Measurements from ENCODE around the gene B4GALNT3. TPM values are rescaled to one million over a fixed set of nuclear protein-coding genes. Genes with fewer than 3 reads are reported as not detected.

The B4GALNT3 gene
- total and polyA plus RNA-seq, 2 of the 13 experiments (the other 11 are each of a cell fraction or from before 2014, with no cell fraction given), result 3.2 to 4.4 TPM

GRCh38 chr12:570921-571794, 111.4 kb downstream of the B4GALNT3 start (continued):
- no peak for TF ChIP-seq ZBTB10 (CRISPR knock-in tag; IDR thresholded peaks at IDR 0.05; ENCODE audit: borderline replicate concordance)
- no peak for TF ChIP-seq ISX (CRISPR knock-in tag; conservative IDR thresholded peaks at IDR 0.05)
- TF ChIP-seq ZNF576 (CRISPR knock-in tag; IDR thresholded peaks at IDR 0.05), result no peak
- 0 out of 2 replicates have a peak, but pooled peaks have one; percentile 11 for TF ChIP-seq GLI4 (CRISPR knock-in tag; IDR thresholded peaks at IDR 0.05; ENCODE audit: borderline replicate concordance)
- TF ChIP-seq NR2F6 (IDR thresholded peaks at IDR 0.05), result peak; percentile 23; the same call in 1 of the 2 replicates
- peak; percentile 22; the same call in 1 of the 2 replicates for TF ChIP-seq NR2F6 (CRISPR knock-in tag; IDR thresholded peaks at IDR 0.05)
- no peak for TF ChIP-seq ARHGAP35 (CRISPR knock-in tag; IDR thresholded peaks at IDR 0.05; ENCODE audit: borderline replicate concordance)
- TF ChIP-seq HMG20A (CRISPR knock-in tag; IDR thresholded peaks at IDR 0.05; ENCODE audit: borderline replicate concordance), result no peak
- TF ChIP-seq RFX1 (IDR thresholded peaks at IDR 0.05), result no peak
- 0 out of 2 replicates have a peak, but pooled peaks have one; percentile 2 for TF ChIP-seq ZNF263 (CRISPR knock-in tag; IDR thresholded peaks at IDR 0.05)
- TF ChIP-seq AKNA (CRISPR knock-in tag; IDR thresholded peaks at IDR 0.05; ENCODE audit: borderline replicate concordance), result no peak
- TF ChIP-seq ZNF629 (CRISPR knock-in tag; conservative IDR thresholded peaks at IDR 0.05), result no peak; the same call in 1 of the 2 replicates
- TF ChIP-seq HES4 (CRISPR knock-in tag; IDR thresholded peaks at IDR 0.05; ENCODE audit: borderline replicate concordance), result no peak
- TF ChIP-seq ZNF781 (CRISPR knock-in tag; IDR thresholded peaks at IDR 0.05; ENCODE audit: borderline replicate concordance, not compliant biosample characterization), result no peak
- peak; percentile 86; the same call in 1 of the 2 replicates for TF ChIP-seq PITX1 (CRISPR knock-in tag; IDR thresholded peaks at IDR 0.05)
- TF ChIP-seq PLRG1 (conservative IDR thresholded peaks at IDR 0.05), result no peak
- TF ChIP-seq CEBPB (IDR thresholded peaks at IDR 0.05; ENCODE audit: borderline replicate concordance, low read depth, low read length), result peak; percentile 34
- no peak; the same call in 1 of the 2 replicates for TF ChIP-seq ZFP91 (CRISPR knock-in tag; IDR thresholded peaks at IDR 0.05; ENCODE audit: borderline replicate concordance)
- TF ChIP-seq SALL1 (CRISPR knock-in tag; IDR thresholded peaks at IDR 0.05), result peak; percentile 39; the same call in 1 of the 2 replicates
